Neural crest cell (in vitro differentiated cells): ENCODE data around the gene BCAT1. TPM values are rescaled to one million over a fixed set of nuclear protein-coding genes. Genes with fewer than 3 reads are reported as not detected.

Experiments used
- DNase-seq: peaks from one replicate; pipeline ENCODE4 v3.0.0; 2021; ENCODE audit warnings: low read depth, mixed read lengths, low spot score
- H3K27ac Mint-ChIP-seq: one replicate; pipeline ENCODE4 v1.8.0; 2021; ENCODE audit warnings: mild to moderate bottlenecking, mixed read lengths; ENCODE audit not compliant: unreplicated experiment
- H3K27me3 Mint-ChIP-seq: 2 replicates; pipeline ENCODE4 v1.8.0; 2021; ENCODE audit warnings: low read depth, mild to moderate bottlenecking, mixed read lengths
- H3K36me3 Mint-ChIP-seq: 2 replicates; pipeline ENCODE4 v1.8.0; 2021; ENCODE audit warnings: low read depth, mild to moderate bottlenecking, mixed read lengths
- H3K4me1 Mint-ChIP-seq: 2 replicates; pipeline ENCODE4 v1.8.0; 2021; ENCODE audit warnings: mixed read lengths
- H3K4me3 Mint-ChIP-seq: one replicate; pipeline ENCODE4 v1.8.0; 2021; ENCODE audit warnings: mild to moderate bottlenecking, mixed read lengths
- H3K9me3 Mint-ChIP-seq: 2 replicates; pipeline ENCODE4 v1.8.0; 2021; ENCODE audit warnings: mixed read lengths
- CTCF ChIP-seq: fragments of 200-600 bp; sonication (generic); conservative IDR thresholded peaks from 2 replicates; pipeline ENCODE4 v1.5.0; 2021; ENCODE audit warnings: antibody characterized with exemption, mild to moderate bottlenecking
- total RNA-seq: library from RNA; stranded (reverse); gene quantifications from 2 replicates; pipeline ENCODE4 v1.2.1, GENCODE V29; 2021

Gene BCAT1
- total RNA-seq, 1 donor from 2014 or later = 199 TPM

- Mint-ChIP-seq H3K27me3 (no peaks in the 10 kb centered on the region), H3K9me3 (no peaks in the 10 kb centered on the region), H3K27ac (no peak overlapping the region), H3K36me3 (no peaks in the 10 kb centered on the region), H3K4me1 (peaks cover 35% of the 10 kb centered on the region), H3K4me3 (no peak overlapping the region)
- peak; percentile 57 for TF ChIP-seq CTCF
- no peak for DNase-seq
These were observed 168.1 kb downstream of the BCAT1 start for GRCh38 chr12:24780697-24781368.

- DNase-seq = no peak
These were observed 170.2 kb downstream of the BCAT1 start for GRCh38 chr12:24778486-24779304.

GRCh38 chr12:24777359-24777758 lies 171.5 kb downstream of the BCAT1 start:
- Mint-ChIP-seq H3K4me1 (peaks cover 54% of the 10 kb centered on the region), H3K27me3 (no peaks in the 10 kb centered on the region), H3K4me3 (no peak overlapping the region), H3K27ac (peak overlapping the region; percentile 1), H3K36me3 (no peaks in the 10 kb centered on the region), H3K9me3 (peaks cover 2% of the 10 kb centered on the region)
- DNase-seq = no peak
- no peak for TF ChIP-seq CTCF

More at GRCh38 chr12:24778486-24779304, 170.2 kb downstream of the BCAT1 start:
- peaks cover 52% of the 10 kb centered on the region for H3K4me1 Mint-ChIP-seq
- H3K27me3 Mint-ChIP-seq = no peaks in the 10 kb centered on the region
- H3K36me3 Mint-ChIP-seq = no peaks in the 10 kb centered on the region
- peaks cover 2% of the 10 kb centered on the region for H3K9me3 Mint-ChIP-seq
- TF ChIP-seq CTCF = peak; percentile 81
- peak overlapping the region; percentile 8 for H3K4me3 Mint-ChIP-seq
- peak overlapping the region; percentile 59 for H3K27ac Mint-ChIP-seq

- Mint-ChIP-seq H3K4me3 (no peak overlapping the region), H3K9me3 (peaks cover 2% of the 10 kb centered on the region), H3K27ac (peak overlapping the region; percentile 1), H3K36me3 (no peaks in the 10 kb centered on the region), H3K4me1 (peaks cover 57% of the 10 kb centered on the region), H3K27me3 (no peaks in the 10 kb centered on the region)
- DNase-seq = no peak
- TF ChIP-seq CTCF = no peak
These were observed 172.0 kb downstream of the BCAT1 start for GRCh38 chr12:24776861-24777260.

- H3K27ac Mint-ChIP-seq = no peak overlapping the region
These were observed 173.8 kb downstream of the BCAT1 start for GRCh38 chr12:24775073-24775472.

More at GRCh38 chr12:24775073-24775472, 173.8 kb downstream of the BCAT1 start:
- no peaks in the 10 kb centered on the region for H3K27me3 Mint-ChIP-seq
- no peaks in the 10 kb centered on the region for H3K36me3 Mint-ChIP-seq
- peaks cover 5% of the 10 kb centered on the region for H3K9me3 Mint-ChIP-seq
- TF ChIP-seq CTCF = no peak
- no peak for DNase-seq
- peaks cover 61% of the 10 kb centered on the region for H3K4me1 Mint-ChIP-seq
- no peak overlapping the region for H3K4me3 Mint-ChIP-seq
